Measurements from ENCODE around the gene IRF4.

Gene IRF4

DNA sequence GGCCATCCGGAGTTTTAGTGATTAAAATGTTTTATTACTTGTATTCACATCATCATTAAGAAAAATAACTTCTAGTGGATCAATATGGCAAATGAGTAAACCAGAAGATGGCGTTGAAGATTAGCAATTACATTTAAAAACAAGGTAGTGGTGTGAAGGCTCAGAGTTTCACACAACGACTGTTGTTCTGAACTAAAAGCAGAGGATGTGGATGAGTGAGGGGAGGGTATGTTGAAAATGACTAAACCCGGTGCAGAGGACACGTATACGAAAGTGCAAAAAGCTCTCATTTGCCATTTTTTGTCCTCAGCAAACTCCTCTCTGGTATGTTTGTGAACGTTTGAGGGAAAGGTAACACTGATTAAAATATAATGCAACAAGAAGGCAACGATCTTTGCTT lies 1.9 kb upstream of the IRF4 start:
- no peak for ATAC-seq
- TF ChIP-seq SNAI2 (CRISPR knock-in tag; IDR thresholded peaks at IDR 0.05) (no peak), ZFP30 (CRISPR knock-in tag; IDR thresholded peaks at IDR 0.05) (no peak), ZNF565 (CRISPR knock-in tag; conservative IDR thresholded peaks at IDR 0.05; ENCODE audit: low read depth) (no peak), ZC3H10 (CRISPR knock-in tag; IDR thresholded peaks at IDR 0.05) (no peak), BACH2 (CRISPR knock-in tag; IDR thresholded peaks at IDR 0.05; ENCODE audit: borderline replicate concordance) (no peak), GLIS3 (CRISPR knock-in tag; IDR thresholded peaks at IDR 0.05) (no peak), RARB (CRISPR knock-in tag; IDR thresholded peaks at IDR 0.05) (no peak), ZNF70 (CRISPR knock-in tag; IDR thresholded peaks at IDR 0.05) (no peak), OSR1 (CRISPR knock-in tag; IDR thresholded peaks at IDR 0.05) (no peak), ESRRG (CRISPR knock-in tag; IDR thresholded peaks at IDR 0.05) (no peak), ARNTL (CRISPR knock-in tag; IDR thresholded peaks at IDR 0.05; ENCODE audit: borderline replicate concordance, low read depth) (no peak), ZFP3 (CRISPR knock-in tag; IDR thresholded peaks at IDR 0.05) (no peak), CSDC2 (CRISPR knock-in tag; IDR thresholded peaks at IDR 0.05) (no peak), TOX (CRISPR knock-in tag; IDR thresholded peaks at IDR 0.05; ENCODE audit: borderline replicate concordance) (no peak)
- TF ChIP-seq, protein P1, sequence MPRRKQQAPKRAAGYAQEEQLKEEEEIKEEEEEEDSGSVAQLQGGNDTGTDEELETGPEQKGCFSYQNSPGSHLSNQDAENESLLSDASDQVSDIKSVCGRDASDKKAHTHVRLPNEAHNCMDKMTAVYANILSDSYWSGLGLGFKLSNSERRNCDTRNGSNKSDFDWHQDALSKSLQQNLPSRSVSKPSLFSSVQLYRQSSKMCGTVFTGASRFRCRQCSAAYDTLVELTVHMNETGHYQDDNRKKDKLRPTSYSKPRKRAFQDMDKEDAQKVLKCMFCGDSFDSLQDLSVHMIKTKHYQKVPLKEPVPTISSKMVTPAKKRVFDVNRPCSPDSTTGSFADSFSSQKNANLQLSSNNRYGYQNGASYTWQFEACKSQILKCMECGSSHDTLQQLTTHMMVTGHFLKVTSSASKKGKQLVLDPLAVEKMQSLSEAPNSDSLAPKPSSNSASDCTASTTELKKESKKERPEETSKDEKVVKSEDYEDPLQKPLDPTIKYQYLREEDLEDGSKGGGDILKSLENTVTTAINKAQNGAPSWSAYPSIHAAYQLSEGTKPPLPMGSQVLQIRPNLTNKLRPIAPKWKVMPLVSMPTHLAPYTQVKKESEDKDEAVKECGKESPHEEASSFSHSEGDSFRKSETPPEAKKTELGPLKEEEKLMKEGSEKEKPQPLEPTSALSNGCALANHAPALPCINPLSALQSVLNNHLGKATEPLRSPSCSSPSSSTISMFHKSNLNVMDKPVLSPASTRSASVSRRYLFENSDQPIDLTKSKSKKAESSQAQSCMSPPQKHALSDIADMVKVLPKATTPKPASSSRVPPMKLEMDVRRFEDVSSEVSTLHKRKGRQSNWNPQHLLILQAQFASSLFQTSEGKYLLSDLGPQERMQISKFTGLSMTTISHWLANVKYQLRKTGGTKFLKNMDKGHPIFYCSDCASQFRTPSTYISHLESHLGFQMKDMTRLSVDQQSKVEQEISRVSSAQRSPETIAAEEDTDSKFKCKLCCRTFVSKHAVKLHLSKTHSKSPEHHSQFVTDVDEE (CRISPR knock-in tag; IDR thresholded peaks at IDR 0.05), result no peak
- TF ChIP-seq, protein P2, sequence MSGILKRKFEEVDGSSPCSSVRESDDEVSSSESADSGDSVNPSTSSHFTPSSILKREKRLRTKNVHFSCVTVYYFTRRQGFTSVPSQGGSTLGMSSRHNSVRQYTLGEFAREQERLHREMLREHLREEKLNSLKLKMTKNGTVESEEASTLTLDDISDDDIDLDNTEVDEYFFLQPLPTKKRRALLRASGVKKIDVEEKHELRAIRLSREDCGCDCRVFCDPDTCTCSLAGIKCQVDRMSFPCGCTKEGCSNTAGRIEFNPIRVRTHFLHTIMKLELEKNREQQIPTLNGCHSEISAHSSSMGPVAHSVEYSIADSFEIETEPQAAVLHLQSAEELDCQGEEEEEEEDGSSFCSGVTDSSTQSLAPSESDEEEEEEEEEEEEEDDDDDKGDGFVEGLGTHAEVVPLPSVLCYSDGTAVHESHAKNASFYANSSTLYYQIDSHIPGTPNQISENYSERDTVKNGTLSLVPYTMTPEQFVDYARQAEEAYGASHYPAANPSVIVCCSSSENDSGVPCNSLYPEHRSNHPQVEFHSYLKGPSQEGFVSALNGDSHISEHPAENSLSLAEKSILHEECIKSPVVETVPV (CRISPR knock-in tag; IDR thresholded peaks at IDR 0.05), result no peak
- TF ChIP-seq, protein P3, sequence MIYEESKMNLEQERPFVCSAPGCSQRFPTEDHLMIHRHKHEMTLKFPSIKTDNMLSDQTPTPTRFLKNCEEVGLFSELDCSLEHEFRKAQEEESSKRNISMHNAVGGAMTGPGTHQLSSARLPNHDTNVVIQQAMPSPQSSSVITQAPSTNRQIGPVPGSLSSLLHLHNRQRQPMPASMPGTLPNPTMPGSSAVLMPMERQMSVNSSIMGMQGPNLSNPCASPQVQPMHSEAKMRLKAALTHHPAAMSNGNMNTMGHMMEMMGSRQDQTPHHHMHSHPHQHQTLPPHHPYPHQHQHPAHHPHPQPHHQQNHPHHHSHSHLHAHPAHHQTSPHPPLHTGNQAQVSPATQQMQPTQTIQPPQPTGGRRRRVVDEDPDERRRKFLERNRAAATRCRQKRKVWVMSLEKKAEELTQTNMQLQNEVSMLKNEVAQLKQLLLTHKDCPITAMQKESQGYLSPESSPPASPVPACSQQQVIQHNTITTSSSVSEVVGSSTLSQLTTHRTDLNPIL (CRISPR knock-in tag; IDR thresholded peaks at IDR 0.05; ENCODE audit: low read depth), result no peak
- TF ChIP-seq, protein P4, sequence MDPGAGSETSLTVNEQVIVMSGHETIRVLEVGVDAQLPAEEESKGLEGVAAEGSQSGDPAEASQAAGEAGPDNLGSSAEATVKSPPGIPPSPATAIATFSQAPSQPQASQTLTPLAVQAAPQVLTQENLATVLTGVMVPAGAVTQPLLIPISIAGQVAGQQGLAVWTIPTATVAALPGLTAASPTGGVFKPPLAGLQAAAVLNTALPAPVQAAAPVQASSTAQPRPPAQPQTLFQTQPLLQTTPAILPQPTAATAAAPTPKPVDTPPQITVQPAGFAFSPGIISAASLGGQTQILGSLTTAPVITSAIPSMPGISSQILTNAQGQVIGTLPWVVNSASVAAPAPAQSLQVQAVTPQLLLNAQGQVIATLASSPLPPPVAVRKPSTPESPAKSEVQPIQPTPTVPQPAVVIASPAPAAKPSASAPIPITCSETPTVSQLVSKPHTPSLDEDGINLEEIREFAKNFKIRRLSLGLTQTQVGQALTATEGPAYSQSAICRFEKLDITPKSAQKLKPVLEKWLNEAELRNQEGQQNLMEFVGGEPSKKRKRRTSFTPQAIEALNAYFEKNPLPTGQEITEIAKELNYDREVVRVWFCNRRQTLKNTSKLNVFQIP (CRISPR knock-in tag; IDR thresholded peaks at IDR 0.05; ENCODE audit: borderline replicate concordance, low read depth), result no peak
- TF ChIP-seq, protein P5, sequence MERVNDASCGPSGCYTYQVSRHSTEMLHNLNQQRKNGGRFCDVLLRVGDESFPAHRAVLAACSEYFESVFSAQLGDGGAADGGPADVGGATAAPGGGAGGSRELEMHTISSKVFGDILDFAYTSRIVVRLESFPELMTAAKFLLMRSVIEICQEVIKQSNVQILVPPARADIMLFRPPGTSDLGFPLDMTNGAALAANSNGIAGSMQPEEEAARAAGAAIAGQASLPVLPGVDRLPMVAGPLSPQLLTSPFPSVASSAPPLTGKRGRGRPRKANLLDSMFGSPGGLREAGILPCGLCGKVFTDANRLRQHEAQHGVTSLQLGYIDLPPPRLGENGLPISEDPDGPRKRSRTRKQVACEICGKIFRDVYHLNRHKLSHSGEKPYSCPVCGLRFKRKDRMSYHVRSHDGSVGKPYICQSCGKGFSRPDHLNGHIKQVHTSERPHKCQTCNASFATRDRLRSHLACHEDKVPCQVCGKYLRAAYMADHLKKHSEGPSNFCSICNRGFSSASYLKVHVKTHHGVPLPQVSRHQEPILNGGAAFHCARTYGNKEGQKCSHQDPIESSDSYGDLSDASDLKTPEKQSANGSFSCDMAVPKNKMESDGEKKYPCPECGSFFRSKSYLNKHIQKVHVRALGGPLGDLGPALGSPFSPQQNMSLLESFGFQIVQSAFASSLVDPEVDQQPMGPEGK (CRISPR knock-in tag; IDR thresholded peaks at IDR 0.05; ENCODE audit: borderline replicate concordance), result no peak

DNA sequence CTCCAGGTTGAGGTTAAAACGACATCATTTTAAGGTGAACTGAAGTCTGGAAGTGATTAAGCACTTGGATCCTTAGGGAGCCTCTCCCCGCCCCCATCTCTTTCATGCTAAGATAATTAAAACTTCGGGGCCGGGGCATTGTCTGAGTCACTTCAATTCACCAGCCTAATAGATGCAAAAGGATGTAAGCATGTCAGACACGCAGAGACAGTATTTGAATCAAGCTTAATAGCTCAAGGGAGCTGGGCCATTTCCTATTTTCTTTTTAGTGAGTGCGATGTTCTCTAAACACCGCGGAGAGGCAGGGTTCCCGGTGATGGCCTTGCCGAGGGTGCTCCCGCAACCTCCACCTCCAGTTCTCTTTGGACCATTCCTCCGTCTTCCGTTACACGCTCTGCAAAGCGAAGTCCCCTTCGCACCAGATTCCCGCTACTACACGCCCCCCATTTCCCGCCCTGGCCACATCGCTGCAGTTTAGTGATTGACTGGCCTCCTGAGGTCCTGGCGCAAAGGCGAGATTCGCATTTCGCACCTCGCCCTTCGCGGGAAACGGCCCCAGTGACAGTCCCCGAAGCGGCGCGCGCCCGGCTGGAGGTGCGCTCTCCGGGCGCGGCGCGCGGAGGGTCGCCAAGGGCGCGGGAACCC lies 516 bp upstream of the IRF4 start:
- ATAC-seq, result no peak
- TF ChIP-seq ZC3H10 (CRISPR knock-in tag; IDR thresholded peaks at IDR 0.05), result no peak
- TF ChIP-seq GLIS3 (CRISPR knock-in tag; IDR thresholded peaks at IDR 0.05), result no peak
- TF ChIP-seq BACH2 (CRISPR knock-in tag; IDR thresholded peaks at IDR 0.05; ENCODE audit: borderline replicate concordance), result no peak
- TF ChIP-seq SNAI2 (CRISPR knock-in tag; IDR thresholded peaks at IDR 0.05), result no peak
- TF ChIP-seq, protein P2 (CRISPR knock-in tag; IDR thresholded peaks at IDR 0.05), result no peak
- no peak for TF ChIP-seq CSDC2 (CRISPR knock-in tag; IDR thresholded peaks at IDR 0.05)
- TF ChIP-seq ZNF565 (CRISPR knock-in tag; conservative IDR thresholded peaks at IDR 0.05; ENCODE audit: low read depth), result no peak
- no peak for TF ChIP-seq ARNTL (CRISPR knock-in tag; IDR thresholded peaks at IDR 0.05; ENCODE audit: borderline replicate concordance, low read depth)
- TF ChIP-seq TOX (CRISPR knock-in tag; IDR thresholded peaks at IDR 0.05; ENCODE audit: borderline replicate concordance), result no peak
- TF ChIP-seq ISL1 (CRISPR knock-in tag; IDR thresholded peaks at IDR 0.05), result no peak
- TF ChIP-seq ZNF70 (CRISPR knock-in tag; IDR thresholded peaks at IDR 0.05), result no peak
- TF ChIP-seq, protein P4 (CRISPR knock-in tag; IDR thresholded peaks at IDR 0.05; ENCODE audit: borderline replicate concordance, low read depth), result no peak
- TF ChIP-seq, protein P1 (CRISPR knock-in tag; IDR thresholded peaks at IDR 0.05), result no peak
- no peak for TF ChIP-seq ZNF8 (CRISPR knock-in tag; IDR thresholded peaks at IDR 0.05)

All from SK-N-SH treated with all-trans-retinoic acid at 6 μM for 48 hours (cell line).